ENCODE data around the gene MYDGF. TPM values are rescaled to one million over a fixed set of nuclear protein-coding genes. Genes with fewer than 3 reads are reported as not detected.

The MYDGF gene
- total RNA-seq, 1 donor from 2014 or later: 51.2 TPM

DNA sequence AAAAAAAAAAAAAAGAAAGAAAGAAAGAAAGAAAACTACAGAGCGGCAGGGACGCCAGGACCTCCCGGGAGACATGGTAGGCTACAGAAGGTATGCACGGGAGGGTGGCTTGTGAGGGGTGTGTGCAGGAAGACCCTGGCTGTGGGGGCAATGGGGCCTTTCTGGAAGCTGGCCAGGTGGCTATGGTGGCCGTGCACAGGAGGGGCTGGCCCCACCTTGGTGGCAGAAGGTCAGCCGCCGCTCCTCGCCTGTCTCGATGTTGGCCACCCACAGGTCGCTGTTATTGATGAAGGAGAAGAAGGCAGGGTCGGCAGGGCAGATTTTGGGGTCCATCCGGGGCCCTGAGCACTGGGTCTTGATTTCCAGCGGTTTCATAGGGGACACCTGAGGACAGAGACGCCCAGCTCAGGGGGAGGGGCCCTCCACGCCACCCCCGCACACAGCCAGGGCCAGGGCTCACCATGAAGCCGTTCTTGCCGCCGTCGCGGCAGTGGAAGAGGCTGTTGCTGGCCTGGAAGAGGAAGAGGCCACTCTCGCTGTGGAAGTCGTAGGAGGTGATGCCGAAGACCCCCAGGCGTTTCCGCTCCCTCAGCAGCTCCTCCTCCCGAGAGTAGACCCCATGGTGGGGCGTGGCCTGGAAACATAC is 33.7 kb upstream of the MYDGF start:
- Mint-ChIP-seq H3K4me1 (no peaks in the 10 kb centered on the region), H3K27ac (no peak overlapping the region), H3K9me3 (no peaks in the 10 kb centered on the region), H3K4me3 (no peak overlapping the region), H3K36me3 (peaks cover 23% of the 10 kb centered on the region), H3K27me3 (ENCODE audit: low read depth) (no peaks in the 10 kb centered on the region)
- DNase-seq (ENCODE audit: low spot score in 2 of 2, unreplicated experiment in 2 of 2): no peak
- TF ChIP-seq, protein P1, sequence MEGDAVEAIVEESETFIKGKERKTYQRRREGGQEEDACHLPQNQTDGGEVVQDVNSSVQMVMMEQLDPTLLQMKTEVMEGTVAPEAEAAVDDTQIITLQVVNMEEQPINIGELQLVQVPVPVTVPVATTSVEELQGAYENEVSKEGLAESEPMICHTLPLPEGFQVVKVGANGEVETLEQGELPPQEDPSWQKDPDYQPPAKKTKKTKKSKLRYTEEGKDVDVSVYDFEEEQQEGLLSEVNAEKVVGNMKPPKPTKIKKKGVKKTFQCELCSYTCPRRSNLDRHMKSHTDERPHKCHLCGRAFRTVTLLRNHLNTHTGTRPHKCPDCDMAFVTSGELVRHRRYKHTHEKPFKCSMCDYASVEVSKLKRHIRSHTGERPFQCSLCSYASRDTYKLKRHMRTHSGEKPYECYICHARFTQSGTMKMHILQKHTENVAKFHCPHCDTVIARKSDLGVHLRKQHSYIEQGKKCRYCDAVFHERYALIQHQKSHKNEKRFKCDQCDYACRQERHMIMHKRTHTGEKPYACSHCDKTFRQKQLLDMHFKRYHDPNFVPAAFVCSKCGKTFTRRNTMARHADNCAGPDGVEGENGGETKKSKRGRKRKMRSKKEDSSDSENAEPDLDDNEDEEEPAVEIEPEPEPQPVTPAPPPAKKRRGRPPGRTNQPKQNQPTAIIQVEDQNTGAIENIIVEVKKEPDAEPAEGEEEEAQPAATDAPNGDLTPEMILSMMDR (IDR thresholded peaks at IDR 0.05; ENCODE audit: unreplicated experiment): no peak

DNA sequence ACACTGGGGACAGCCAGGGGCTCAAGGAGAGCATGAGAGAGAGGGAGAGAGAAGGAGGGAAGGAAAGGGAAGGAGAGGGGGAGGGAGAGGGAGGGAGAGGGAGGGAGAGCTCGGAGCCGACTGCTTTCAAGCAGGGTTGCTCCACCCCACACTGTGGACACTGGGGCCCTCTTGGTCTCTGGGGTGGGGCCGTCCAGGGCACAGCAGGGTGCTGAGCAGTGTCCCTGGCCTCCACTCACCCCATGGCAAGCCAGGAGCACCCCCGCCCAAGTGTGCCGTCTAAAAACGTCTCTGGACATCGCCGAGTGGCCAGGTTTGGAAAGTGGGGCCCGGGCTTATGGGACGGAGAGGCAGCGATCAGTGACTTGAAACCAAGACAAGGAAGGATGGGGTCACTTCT is 32.6 kb upstream of the MYDGF start:
- no peaks in the 10 kb centered on the region for H3K4me1 Mint-ChIP-seq
- H3K27ac Mint-ChIP-seq: no peak overlapping the region
- H3K27me3 Mint-ChIP-seq (ENCODE audit: low read depth): no peaks in the 10 kb centered on the region
- no peak overlapping the region for H3K4me3 Mint-ChIP-seq
- H3K9me3 Mint-ChIP-seq: no peaks in the 10 kb centered on the region
- no peak for DNase-seq (ENCODE audit: low spot score in 2 of 2, unreplicated experiment in 2 of 2)
- TF ChIP-seq, protein P1 (IDR thresholded peaks at IDR 0.05; ENCODE audit: unreplicated experiment): no peak
- peaks cover 22% of the 10 kb centered on the region for H3K36me3 Mint-ChIP-seq

DNA sequence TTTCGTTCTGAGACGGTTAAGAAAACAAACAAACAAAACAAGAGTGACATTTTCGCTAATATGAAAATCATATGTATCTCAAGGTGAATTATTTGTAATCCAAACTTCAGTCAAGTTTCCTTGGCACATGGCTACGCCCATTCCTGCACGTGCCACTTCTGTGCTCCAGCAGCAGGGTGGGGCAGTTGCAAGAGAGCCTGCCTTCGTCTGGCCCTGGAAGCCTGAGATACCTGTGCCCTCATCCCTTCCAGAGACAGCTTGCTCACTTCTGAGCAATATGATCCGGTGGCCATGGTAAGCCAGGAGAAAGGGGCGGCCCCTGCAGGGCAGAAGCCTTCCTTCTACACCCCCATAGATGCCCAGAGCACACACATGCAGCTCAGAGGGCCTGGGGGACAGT is 31.4 kb upstream of the MYDGF start:
- Mint-ChIP-seq H3K9me3 (no peaks in the 10 kb centered on the region), H3K27me3 (ENCODE audit: low read depth) (no peaks in the 10 kb centered on the region), H3K4me1 (no peaks in the 10 kb centered on the region), H3K27ac (no peak overlapping the region), H3K4me3 (no peak overlapping the region), H3K36me3 (peaks cover 23% of the 10 kb centered on the region)
- DNase-seq (ENCODE audit: low spot score in 2 of 2, unreplicated experiment in 2 of 2): no peak
- TF ChIP-seq, protein P1 (IDR thresholded peaks at IDR 0.05; ENCODE audit: unreplicated experiment): no peak

DNA sequence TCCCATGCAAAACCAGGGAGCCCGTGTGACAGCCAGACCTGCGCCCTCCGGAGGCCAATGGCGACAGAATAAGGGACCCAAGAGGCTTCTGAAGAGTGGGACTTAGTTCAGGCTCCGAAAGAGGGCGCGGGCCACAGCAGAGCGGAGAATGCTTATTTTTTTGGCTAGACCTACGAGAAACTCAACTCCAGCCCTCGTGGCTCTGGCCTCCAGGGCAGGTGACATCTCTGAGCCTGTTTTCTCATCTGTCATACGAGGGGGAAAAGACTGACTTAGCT is 30.5 kb upstream of the MYDGF start:
- Mint-ChIP-seq H3K4me3 (no peak overlapping the region), H3K27ac (no peak overlapping the region), H3K36me3 (peaks cover 25% of the 10 kb centered on the region), H3K27me3 (ENCODE audit: low read depth) (no peaks in the 10 kb centered on the region), H3K9me3 (no peaks in the 10 kb centered on the region), H3K4me1 (no peaks in the 10 kb centered on the region)
- TF ChIP-seq, protein P1 (IDR thresholded peaks at IDR 0.05; ENCODE audit: unreplicated experiment): no peak
- no peak for DNase-seq (ENCODE audit: low spot score in 2 of 2, unreplicated experiment in 2 of 2)

DNA sequence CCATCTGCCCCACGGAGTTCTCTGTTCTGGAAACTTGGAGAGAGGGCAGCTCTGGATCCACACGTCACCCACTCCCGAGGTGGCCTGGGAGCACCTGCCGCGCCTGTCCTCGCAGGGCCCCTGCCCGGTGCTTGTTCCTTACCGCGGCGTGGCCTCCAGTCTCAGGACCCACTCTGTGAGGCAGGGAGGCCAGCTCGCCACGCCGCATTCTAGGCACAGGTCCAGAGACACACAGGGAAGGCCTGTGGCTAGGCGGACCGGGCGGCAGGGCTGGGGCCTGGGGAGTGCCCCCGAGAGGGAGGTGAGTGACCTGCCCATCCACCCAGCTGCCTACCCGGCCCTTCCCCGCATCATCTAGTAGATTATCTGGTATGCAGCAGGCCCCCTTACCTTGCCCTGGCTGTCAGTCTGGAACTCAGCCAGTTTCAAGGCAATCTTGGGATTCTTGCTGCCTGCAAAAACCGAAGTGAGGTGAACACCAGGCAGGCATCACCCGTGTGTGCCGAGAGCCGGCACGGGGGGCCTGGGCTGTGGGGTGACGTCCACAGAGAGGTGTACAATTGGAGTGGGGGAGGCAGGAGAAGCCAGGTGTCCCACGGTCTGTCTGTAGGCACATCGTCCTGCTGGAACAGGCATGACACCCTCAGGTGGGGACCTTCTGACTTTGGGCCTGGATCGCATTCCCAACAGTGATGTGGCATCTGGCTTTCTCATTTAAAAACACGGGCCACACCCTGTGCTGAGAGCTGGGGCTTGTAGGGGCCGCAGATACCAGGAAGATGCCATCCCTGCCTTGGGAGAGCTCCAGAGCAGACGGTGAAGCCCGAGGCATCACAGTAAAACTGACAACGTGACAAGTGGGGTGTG is 29.9 kb upstream of the MYDGF start:
- H3K27ac Mint-ChIP-seq: no peak overlapping the region
- no peak overlapping the region for H3K4me3 Mint-ChIP-seq
- peaks cover 25% of the 10 kb centered on the region for H3K36me3 Mint-ChIP-seq
- TF ChIP-seq, protein P1 (IDR thresholded peaks at IDR 0.05; ENCODE audit: unreplicated experiment): no peak
- no peaks in the 10 kb centered on the region for H3K9me3 Mint-ChIP-seq
- no peaks in the 10 kb centered on the region for H3K4me1 Mint-ChIP-seq
- H3K27me3 Mint-ChIP-seq (ENCODE audit: low read depth): no peaks in the 10 kb centered on the region
- no peak for DNase-seq (ENCODE audit: low spot score in 2 of 2, unreplicated experiment in 2 of 2)

Data from mesothelial cell of epicardium (in vitro differentiated cells).